Effector memory CD4-positive, alpha-beta T cell (primary cell): Measurements from ENCODE around the gene RAD51B.

Experiments used
- DNase-seq, 3 donors: peaks; one replicate each; pipeline ENCODE4 v3.0.0-alpha.2; 2020
- H3K27ac ChIP-seq: 2 replicates; pipeline ENCODE4 v1.7.0; 2013; ENCODE audit warnings: mild to moderate bottlenecking, low read length, moderate library complexity; ENCODE audit not compliant: insufficient read depth, poor library complexity, severe bottlenecking
- H3K27me3 ChIP-seq: replicated peaks from 2 replicates; pipeline ENCODE4 v1.7.0; 2013; ENCODE audit warnings: mild to moderate bottlenecking, low read length; ENCODE audit not compliant: insufficient read depth, control insufficient read depth, poor library complexity, severe bottlenecking
- H3K36me3 ChIP-seq: 2 replicates; pipeline ENCODE4 v1.7.0; 2013; ENCODE audit warnings: mild to moderate bottlenecking, low read length, moderate library complexity; ENCODE audit not compliant: control insufficient read depth, insufficient read depth
- H3K4me1 ChIP-seq: 2 replicates; pipeline ENCODE4 v1.7.0; 2013; ENCODE audit warnings: low read length, mild to moderate bottlenecking; ENCODE audit not compliant: control insufficient read depth, insufficient read depth, poor library complexity, severe bottlenecking
- H3K4me3 ChIP-seq: 2 replicates; pipeline ENCODE4 v1.7.0; 2013; ENCODE audit warnings: low read length, low read depth, mild to moderate bottlenecking; ENCODE audit not compliant: insufficient read depth, poor library complexity, severe bottlenecking
- H3K9me3 ChIP-seq: 2 replicates; pipeline ENCODE4 v1.7.0; 2013; ENCODE audit warnings: mild to moderate bottlenecking, low read length, moderate library complexity; ENCODE audit not compliant: control insufficient read depth

Gene RAD51B

DNA sequence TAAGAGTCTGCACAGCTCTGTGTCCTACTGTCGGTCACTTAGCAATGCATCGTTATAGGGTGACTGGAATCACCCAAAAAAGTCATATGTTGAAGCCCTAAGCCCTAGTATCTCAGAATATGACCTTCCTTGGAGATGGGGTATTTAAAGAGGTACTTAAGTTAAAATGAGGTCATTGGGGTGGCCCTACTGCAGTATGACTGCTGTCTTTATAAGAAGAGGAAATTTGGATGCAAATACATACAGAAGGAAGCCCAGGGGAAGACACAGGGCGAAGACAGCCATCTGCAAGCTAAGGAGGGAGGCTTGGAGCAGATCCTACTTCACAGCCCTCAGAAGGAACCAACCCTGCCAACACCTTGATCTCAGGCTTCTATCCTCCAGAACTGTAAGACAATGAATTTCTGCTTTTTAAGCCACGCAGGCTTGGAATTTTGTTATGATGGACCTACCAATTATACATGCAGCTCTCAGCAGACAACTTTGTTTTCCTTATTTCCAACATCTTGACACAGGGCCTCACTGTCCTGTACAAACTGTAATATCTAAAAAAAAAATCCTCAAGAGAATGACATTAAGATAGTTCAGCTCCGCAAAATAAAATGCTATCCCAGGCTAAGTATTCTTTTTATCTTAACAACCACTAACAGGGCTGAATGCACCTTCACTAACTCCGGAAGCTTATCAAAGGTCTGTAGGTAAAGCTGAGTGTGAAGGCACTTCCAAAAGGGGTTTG lies 932.9 kb downstream of the RAD51B start:
- H3K27me3 ChIP-seq: no peaks in the 10 kb centered on the region
- DNase-seq: no peak
- H3K27ac ChIP-seq: no peak overlapping the region
- no peaks in the 10 kb centered on the region for H3K9me3 ChIP-seq
- no peak overlapping the region for H3K4me3 ChIP-seq
- no peaks in the 10 kb centered on the region for H3K36me3 ChIP-seq
- H3K4me1 ChIP-seq: no peaks in the 10 kb centered on the region

DNA sequence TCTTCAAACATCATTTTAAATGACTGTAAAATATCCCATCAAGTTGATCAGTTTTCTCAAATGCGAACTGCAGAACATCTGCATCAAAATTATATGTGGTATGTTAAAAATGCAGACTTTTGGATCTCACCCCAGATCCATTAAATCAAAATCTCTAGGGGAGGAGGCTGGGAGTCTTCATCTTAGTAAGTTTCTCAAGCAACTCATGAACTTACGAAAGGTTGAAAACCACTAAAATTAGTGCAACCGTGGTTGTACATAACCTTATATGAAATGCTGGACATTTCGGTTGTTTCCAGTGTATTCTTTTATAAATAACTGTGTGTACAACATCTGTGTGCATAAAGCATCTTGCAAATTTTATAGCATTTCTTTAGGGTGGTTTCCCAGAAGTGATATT lies 934.1 kb downstream of the RAD51B start:
- DNase-seq: no peak
- Histone ChIP-seq H3K27ac (no peak overlapping the region), H3K9me3 (no peaks in the 10 kb centered on the region), H3K4me3 (no peak overlapping the region), H3K36me3 (no peaks in the 10 kb centered on the region), H3K27me3 (no peaks in the 10 kb centered on the region), H3K4me1 (no peaks in the 10 kb centered on the region)

DNA sequence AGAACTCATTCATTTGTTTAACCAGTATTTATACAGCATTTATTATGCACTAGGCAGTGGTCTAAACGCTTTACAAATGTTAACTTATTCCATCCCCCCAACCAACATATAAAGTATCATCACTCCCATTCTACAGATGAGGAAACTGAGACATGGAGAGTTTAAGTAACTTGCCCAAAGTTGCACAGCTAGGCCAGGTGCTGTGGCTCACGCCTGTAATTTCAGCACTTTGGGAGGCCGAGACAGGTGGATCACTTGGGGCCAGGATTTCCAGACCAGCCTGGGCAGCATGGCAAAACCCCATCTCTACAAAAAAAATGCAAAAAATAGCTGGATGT lies 935.4 kb downstream of the RAD51B start:
- Histone ChIP-seq H3K4me1 (no peaks in the 10 kb centered on the region), H3K27me3 (no peaks in the 10 kb centered on the region), H3K4me3 (no peak overlapping the region), H3K9me3 (no peaks in the 10 kb centered on the region), H3K27ac (no peak overlapping the region), H3K36me3 (no peaks in the 10 kb centered on the region)
- DNase-seq: no peak

DNA sequence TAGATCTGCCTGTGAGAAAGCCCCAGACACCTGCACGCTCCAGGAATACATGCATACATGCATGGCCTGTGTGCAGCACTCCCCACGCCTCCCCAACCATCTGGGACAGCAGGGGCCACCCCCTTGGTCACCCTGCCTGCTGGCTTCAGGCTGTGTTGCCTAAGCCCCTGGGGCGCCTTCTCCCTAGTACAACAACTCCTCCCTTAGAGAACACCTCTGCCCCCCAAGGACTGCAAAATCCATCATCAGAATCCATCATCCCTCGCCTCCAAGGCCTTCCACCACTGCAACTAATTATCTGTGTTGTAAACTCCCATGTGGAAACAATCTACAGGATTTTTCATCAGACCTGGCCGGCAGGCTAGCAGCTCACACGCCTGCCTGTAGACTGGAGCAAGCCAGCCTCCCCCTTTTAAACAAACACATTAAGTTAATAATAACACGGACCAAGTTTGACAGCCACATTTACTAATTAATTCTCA lies 936.5 kb downstream of the RAD51B start:
- no peaks in the 10 kb centered on the region for H3K9me3 ChIP-seq
- no peak overlapping the region for H3K4me3 ChIP-seq
- DNase-seq: no peak
- no peaks in the 10 kb centered on the region for H3K36me3 ChIP-seq
- no peak overlapping the region for H3K27ac ChIP-seq
- no peaks in the 10 kb centered on the region for H3K4me1 ChIP-seq
- no peaks in the 10 kb centered on the region for H3K27me3 ChIP-seq

DNA sequence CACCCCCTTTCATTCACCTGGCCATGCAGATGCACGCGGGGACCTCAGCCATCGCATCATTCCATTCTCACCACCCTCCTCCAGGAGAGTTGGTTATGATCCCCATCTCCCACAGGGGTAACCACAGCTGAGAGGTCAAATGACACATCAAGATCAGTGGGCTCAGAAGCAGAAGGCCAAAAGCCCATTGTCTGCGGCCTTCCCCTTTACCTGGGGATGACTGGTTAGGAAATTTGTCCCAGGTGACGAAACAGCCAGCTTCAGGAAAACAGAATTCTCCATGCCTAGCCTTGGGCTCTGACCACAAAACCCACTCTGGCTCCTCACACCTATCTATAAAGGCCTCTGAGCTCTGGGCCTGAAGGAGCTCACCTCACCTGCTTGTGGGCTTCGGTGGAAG lies 937.2 kb downstream of the RAD51B start:
- DNase-seq: no peak
- no peaks in the 10 kb centered on the region for H3K4me1 ChIP-seq
- H3K36me3 ChIP-seq: no peaks in the 10 kb centered on the region
- H3K27me3 ChIP-seq: no peaks in the 10 kb centered on the region
- no peaks in the 10 kb centered on the region for H3K9me3 ChIP-seq
- no peak overlapping the region for H3K4me3 ChIP-seq
- no peak overlapping the region for H3K27ac ChIP-seq

DNA sequence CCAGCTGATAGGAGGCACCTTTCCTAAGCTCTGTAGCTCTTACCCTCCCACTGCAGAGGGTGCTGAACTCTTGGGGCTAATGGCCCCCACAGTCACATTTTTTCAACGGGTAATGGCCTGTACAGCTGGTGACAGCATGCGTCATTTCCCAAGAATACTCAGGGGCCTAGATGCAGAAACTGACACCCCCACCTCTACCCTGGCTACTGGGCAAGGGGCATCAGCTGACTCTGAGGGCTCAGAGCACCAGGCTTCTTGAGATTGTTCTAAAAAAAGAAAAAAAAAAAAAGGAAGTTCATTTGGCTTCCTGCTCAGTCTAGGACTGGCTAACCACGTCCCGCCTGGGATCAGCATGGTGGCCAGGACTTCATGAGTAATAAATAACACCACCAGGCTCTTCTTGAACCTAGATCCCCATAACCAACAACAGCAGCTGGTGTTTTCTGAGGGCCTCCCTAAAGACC lies 938.1 kb downstream of the RAD51B start:
- DNase-seq: no peak

DNA sequence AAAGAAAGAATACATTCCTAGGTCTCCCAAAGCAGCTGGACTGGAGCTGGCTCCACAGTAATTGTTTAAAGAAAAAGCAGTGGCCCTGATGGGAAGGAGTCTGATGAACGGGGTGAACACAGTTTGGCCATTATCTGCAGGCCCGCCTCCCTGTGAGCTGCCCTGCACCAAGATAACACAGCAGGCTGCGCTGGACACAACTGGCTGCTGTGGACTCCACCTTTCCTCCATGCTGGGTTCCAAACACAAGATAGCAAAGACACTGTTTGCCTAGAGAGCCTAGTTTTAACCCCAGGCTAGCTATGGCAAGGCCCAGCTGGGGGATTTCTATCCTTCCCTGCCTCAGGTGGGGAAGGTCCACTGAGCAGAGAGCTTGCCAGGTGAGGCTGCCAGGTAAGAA lies 938.7 kb downstream of the RAD51B start:
- Histone ChIP-seq H3K9me3 (no peaks in the 10 kb centered on the region), H3K27ac (no peak overlapping the region), H3K4me3 (no peak overlapping the region), H3K4me1 (no peaks in the 10 kb centered on the region), H3K36me3 (no peaks in the 10 kb centered on the region), H3K27me3 (no peaks in the 10 kb centered on the region)
- no peak for DNase-seq

More for the DNA sequence above, 938.1 kb downstream of the RAD51B start:
- Histone ChIP-seq H3K36me3 (no peaks in the 10 kb centered on the region), H3K4me3 (no peak overlapping the region), H3K9me3 (no peaks in the 10 kb centered on the region), H3K4me1 (no peaks in the 10 kb centered on the region), H3K27me3 (no peaks in the 10 kb centered on the region), H3K27ac (no peak overlapping the region)

DNA sequence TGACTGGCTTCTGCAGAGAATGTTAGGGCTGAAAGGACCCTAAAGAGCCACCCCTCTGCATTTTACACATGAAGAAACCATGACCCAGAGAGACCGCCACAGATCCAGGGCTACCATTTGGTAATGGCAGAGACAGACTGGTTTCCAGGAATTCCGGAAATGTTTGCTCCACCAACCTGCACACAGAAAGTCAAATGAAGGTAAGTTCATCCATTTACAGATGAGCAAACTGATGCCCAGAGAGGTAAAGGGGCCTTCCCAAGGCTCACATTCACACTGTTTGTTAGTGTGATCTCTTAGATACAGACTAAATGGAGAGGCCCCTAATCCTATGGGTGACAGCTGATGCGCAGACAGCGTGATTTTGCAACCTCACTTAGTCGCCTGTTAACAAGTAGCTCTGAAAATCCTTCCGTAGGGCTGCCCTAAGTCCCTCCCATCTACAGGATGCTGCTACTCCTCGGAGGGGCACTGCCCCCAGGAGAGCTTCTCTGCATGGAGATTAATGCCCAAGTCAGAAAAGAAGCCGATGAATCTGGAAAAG lies 939.5 kb downstream of the RAD51B start:
- H3K36me3 ChIP-seq: no peaks in the 10 kb centered on the region
- H3K4me1 ChIP-seq: no peaks in the 10 kb centered on the region
- no peak overlapping the region for H3K4me3 ChIP-seq
- no peaks in the 10 kb centered on the region for H3K27me3 ChIP-seq
- H3K27ac ChIP-seq: no peak overlapping the region
- DNase-seq: no peak
- H3K9me3 ChIP-seq: no peaks in the 10 kb centered on the region

DNA sequence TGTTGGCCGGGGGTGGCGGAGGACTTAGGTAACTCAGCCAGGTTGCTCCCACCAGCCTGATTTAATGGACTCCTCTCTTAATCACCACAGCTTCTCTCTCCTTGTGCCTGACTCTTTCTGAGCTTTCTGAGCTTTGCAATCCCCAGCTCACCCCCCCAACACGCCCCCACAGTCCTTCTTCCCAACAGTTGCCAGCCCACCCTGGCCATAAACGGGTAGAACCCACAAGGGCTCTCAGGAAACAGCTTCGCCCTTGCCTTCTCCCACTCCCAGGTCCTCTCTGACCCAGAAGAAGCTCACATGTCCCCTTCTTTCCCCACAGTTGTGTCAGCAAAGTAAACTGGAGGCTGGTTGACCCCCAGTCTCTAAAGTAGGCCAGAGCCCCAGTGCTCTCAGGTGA lies 940.4 kb downstream of the RAD51B start:
- H3K36me3 ChIP-seq: no peaks in the 10 kb centered on the region
- no peak for DNase-seq
- H3K4me3 ChIP-seq: no peak overlapping the region
- H3K9me3 ChIP-seq: no peaks in the 10 kb centered on the region
- H3K4me1 ChIP-seq: no peaks in the 10 kb centered on the region
- H3K27ac ChIP-seq: no peak overlapping the region
- no peaks in the 10 kb centered on the region for H3K27me3 ChIP-seq

DNA sequence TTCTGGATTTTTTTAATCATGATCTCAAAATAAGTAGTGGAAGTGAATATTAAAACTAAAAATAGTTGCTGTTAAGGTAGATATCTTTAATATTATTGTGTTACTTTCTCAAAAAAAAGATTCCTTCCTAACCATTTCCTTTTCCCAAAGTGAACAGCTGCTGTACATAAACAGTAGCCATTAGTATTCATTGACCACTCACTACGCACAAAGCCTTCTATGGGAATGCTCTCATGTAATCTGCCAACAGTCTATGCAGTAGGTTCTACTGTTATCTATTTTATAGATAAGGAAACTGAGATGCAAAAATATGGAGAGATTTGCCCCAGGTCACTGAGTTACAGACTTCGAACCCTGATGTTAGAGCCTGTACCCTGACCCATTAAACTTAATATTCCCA lies 941.2 kb downstream of the RAD51B start:
- no peaks in the 10 kb centered on the region for H3K27me3 ChIP-seq
- no peak for DNase-seq
- no peak overlapping the region for H3K27ac ChIP-seq
- H3K36me3 ChIP-seq: no peaks in the 10 kb centered on the region
- no peak overlapping the region for H3K4me3 ChIP-seq
- H3K4me1 ChIP-seq: no peaks in the 10 kb centered on the region
- H3K9me3 ChIP-seq: no peaks in the 10 kb centered on the region
